Osteoblast (primary cell): Measurements from ENCODE around the gene MIGA2. TPM values are rescaled to one million over a fixed set of nuclear protein-coding genes. Genes with fewer than 3 reads are reported as not detected.
A peak's percentile ranks its signal among the peaks of the same experiment; 100 is the strongest.

ENCODE experiments used
- DNase-seq: peaks from one replicate; pipeline ENCODE4 v3.0.0; 2011; ENCODE audit warnings: low spot score, mixed read lengths; ENCODE audit not compliant: insufficient read length; ENCODE audit errors: missing footprints
- H2AFZ ChIP-seq: 2 replicates; pipeline ENCODE4 v1.6.0; 2011; ENCODE audit warnings: mild to moderate bottlenecking, low read length
- H3K27ac ChIP-seq: 2 replicates; pipeline ENCODE4 v1.5.1; 2011; ENCODE audit warnings: mild to moderate bottlenecking, low read depth, low read length, moderate library complexity
- H3K27me3 ChIP-seq: 2 replicates; pipeline ENCODE4 v1.6.0; 2012; ENCODE audit warnings: mild to moderate bottlenecking, control low read depth, inconsistent platforms, low read length, moderate library complexity; ENCODE audit not compliant: insufficient read depth
- H3K36me3 ChIP-seq: 2 replicates; pipeline ENCODE4 v1.5.1; 2011; ENCODE audit warnings: mild to moderate bottlenecking, low read length, control low read depth, moderate library complexity; ENCODE audit not compliant: insufficient read depth
- H3K4me1 ChIP-seq: 2 replicates; pipeline ENCODE4 v1.5.1; 2011; ENCODE audit warnings: mild to moderate bottlenecking, low read length, control low read depth, moderate library complexity; ENCODE audit not compliant: insufficient read depth
- H3K4me2 ChIP-seq: 2 replicates; pipeline ENCODE4 v1.6.0; 2011; ENCODE audit warnings: mild to moderate bottlenecking, low read length; ENCODE audit not compliant: insufficient read depth
- H3K4me3 ChIP-seq: fragments of 200-600 bp; sonication (generic); 3 replicates; pipeline ENCODE4 v1.5.1; 2012; ENCODE audit warnings: mild to moderate bottlenecking, low read length, inconsistent platforms; ENCODE audit not compliant: insufficient read depth
- H3K79me2 ChIP-seq: 2 replicates; pipeline ENCODE4 v1.6.0; 2012; ENCODE audit warnings: mild to moderate bottlenecking, low read length, control low read depth, inconsistent platforms; ENCODE audit not compliant: insufficient read depth
- H3K9me3 ChIP-seq: 2 replicates; pipeline ENCODE4 v1.5.1; 2011; ENCODE audit warnings: low read depth, low read length, control low read depth
- H4K20me1 ChIP-seq: 2 replicates; pipeline ENCODE4 v1.6.0; 2012; ENCODE audit warnings: mild to moderate bottlenecking, low read length, control low read depth; ENCODE audit not compliant: insufficient read depth
- total RNA-seq: library from RNA; depleted of rRNA; stranded (reverse); fragments of >200 nt; gene quantifications from 2 replicates; pipeline ENCODE4 v1.2.3, GENCODE V29; 2012
- TF ChIP-seq, protein P1 (sequence below): IDR thresholded peaks from 2 replicates; pipeline ENCODE4 v1.5.1; 2011; ENCODE audit warnings: mild to moderate bottlenecking, low read depth, low read length, moderate library complexity; ENCODE audit errors: extremely low read depth

The MIGA2 gene
- total RNA-seq, 1 donor: 22.4 TPM

DNA sequence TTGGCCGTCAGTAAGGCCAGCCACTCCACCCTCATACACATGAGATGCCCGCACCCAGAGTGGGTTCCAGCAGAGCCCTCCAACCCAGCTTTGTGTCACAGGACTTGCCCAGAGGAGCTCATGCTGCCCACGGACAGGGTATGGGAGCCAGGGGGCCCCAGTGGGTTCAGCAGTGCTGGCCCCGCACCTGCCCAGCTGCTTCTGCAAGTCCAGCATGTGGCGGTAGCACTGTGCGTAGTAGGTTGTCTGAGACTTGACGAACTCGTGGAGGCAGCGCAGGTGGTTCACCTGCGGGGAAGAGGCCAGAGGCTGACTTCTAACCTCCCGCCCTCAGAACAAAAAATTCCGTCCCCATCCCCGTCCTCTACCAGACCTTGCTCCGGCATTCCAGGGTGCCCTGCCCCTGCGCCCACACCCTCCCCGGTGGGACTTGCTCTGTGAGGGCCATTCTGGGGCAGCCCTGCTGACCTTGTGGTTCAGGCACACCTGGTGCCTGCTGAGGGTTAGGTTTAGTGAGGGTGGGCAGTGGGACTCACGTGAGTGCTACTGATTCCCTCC is 26.8 kb upstream of the MIGA2 start:
- H3K27ac ChIP-seq: no peak overlapping the region
- H3K36me3 ChIP-seq: peaks cover 28% of the 10 kb centered on the region
- peaks cover 3% of the 10 kb centered on the region for H4K20me1 ChIP-seq

DNA sequence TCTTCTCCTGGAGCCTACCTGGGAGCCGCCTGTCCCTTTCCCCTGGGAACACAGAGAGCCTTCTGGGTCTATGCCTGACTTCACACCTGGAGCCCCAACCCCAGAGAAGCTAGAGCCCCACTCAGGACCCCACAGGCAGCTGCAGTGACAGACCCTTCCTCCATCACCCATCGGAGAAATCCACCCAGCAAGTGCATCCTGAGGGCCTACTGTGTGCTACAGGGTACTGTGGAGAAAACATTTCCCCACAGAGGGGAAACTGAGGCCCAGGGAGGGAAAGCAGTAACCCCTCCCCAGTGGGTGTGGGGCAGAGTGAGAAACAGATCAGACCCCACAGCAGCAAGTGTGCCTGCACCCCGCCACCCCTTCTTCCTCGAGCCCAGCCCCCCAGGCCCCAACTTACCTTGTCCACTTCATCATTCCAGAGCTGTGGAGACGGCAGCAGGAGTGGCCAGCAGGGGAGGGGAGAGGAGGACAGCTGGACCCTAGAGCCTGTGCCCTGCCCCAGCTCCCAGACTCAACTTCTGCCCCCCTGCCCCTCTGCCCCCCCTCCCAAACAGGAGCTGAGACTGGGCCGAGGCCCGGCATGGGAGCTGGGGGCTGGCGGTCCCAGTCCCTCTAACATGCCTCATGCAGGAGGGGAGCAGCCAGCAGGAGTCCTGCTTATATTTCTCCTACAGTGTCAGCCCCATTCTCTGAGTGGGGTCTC is 26.0 kb upstream of the MIGA2 start:
- Histone ChIP-seq H3K36me3 (peaks cover 24% of the 10 kb centered on the region), H3K79me2 (no peaks in the 10 kb centered on the region), H3K4me1 (peaks cover 4% of the 10 kb centered on the region), H2AFZ (no peak overlapping the region), H3K4me2 (no peak overlapping the region), H3K9me3 (no peaks in the 10 kb centered on the region), H3K27me3 (no peaks in the 10 kb centered on the region), H3K27ac (no peak overlapping the region), H4K20me1 (peaks cover 3% of the 10 kb centered on the region), H3K4me3 (no peak overlapping the region)
- peak; percentile 51 for DNase-seq
- TF ChIP-seq, protein P1, sequence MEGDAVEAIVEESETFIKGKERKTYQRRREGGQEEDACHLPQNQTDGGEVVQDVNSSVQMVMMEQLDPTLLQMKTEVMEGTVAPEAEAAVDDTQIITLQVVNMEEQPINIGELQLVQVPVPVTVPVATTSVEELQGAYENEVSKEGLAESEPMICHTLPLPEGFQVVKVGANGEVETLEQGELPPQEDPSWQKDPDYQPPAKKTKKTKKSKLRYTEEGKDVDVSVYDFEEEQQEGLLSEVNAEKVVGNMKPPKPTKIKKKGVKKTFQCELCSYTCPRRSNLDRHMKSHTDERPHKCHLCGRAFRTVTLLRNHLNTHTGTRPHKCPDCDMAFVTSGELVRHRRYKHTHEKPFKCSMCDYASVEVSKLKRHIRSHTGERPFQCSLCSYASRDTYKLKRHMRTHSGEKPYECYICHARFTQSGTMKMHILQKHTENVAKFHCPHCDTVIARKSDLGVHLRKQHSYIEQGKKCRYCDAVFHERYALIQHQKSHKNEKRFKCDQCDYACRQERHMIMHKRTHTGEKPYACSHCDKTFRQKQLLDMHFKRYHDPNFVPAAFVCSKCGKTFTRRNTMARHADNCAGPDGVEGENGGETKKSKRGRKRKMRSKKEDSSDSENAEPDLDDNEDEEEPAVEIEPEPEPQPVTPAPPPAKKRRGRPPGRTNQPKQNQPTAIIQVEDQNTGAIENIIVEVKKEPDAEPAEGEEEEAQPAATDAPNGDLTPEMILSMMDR: no peak

More for the DNA sequence above, 26.8 kb upstream of the MIGA2 start:
- Histone ChIP-seq H3K79me2 (no peaks in the 10 kb centered on the region), H3K27me3 (no peaks in the 10 kb centered on the region), H3K9me3 (no peaks in the 10 kb centered on the region), H2AFZ (no peak overlapping the region), H3K4me2 (no peak overlapping the region), H3K4me3 (no peak overlapping the region), H3K4me1 (peaks cover 4% of the 10 kb centered on the region)
- TF ChIP-seq, protein P1: no peak
- peak; percentile 11 for DNase-seq

DNA sequence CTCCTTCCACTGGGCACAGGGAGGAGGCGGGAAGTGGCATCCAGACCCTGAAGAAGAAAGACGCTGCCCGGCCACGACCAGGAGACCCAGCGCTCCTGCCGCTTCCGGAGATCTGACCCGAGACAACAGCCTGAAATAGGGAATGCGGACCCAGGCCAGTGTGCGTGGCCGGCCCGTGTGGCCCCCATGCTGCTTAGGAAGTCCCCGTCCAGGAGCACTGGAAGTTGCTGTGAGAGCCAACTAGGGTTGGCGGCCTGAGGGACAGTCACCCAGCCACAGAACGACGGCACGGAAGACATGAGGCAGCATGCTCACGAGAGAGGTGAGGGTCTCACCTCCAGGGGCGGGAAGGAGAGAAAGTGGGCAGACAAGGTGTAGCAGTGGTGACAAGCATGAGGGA is 25.3 kb upstream of the MIGA2 start:
- no peaks in the 10 kb centered on the region for H3K27me3 ChIP-seq
- TF ChIP-seq, protein P1: no peak
- no peak overlapping the region for H3K4me2 ChIP-seq
- no peaks in the 10 kb centered on the region for H4K20me1 ChIP-seq
- H2AFZ ChIP-seq: no peak overlapping the region
- peaks cover 17% of the 10 kb centered on the region for H3K36me3 ChIP-seq
- H3K79me2 ChIP-seq: no peaks in the 10 kb centered on the region
- H3K4me1 ChIP-seq: peaks cover 4% of the 10 kb centered on the region
- no peak overlapping the region for H3K27ac ChIP-seq
- no peaks in the 10 kb centered on the region for H3K9me3 ChIP-seq
- no peak for DNase-seq
- H3K4me3 ChIP-seq: no peak overlapping the region

GRCh38 chr9:129011761-129012181 is 24.7 kb upstream of the MIGA2 start:
- Histone ChIP-seq H3K79me2 (no peaks in the 10 kb centered on the region), H4K20me1 (no peaks in the 10 kb centered on the region), H3K4me3 (no peak overlapping the region), H2AFZ (no peak overlapping the region), H3K4me1 (peaks cover 4% of the 10 kb centered on the region), H3K4me2 (no peak overlapping the region), H3K36me3 (peaks cover 11% of the 10 kb centered on the region), H3K27ac (no peak overlapping the region), H3K9me3 (no peaks in the 10 kb centered on the region), H3K27me3 (no peaks in the 10 kb centered on the region)
- DNase-seq: peak; percentile 51
- TF ChIP-seq, protein P1: no peak
